GM21528 (cell line): Measurements from ENCODE around the gene KRTAP4-1.
"Not testable (repeated sequence)": the region's sequence is repeated elsewhere in the genome, so short reads cannot be mapped to it uniquely, and the experiment has no call there.

Experiments
- ATAC-seq: cut with Tn5 transposase; IDR thresholded peaks from one replicate; pipeline ENCODE4 v1.9.1; 2021; ENCODE audit warnings: mild to moderate bottlenecking, moderate library complexity; ENCODE audit not compliant: unreplicated experiment, low FRiP score

Gene KRTAP4-1

DNA sequence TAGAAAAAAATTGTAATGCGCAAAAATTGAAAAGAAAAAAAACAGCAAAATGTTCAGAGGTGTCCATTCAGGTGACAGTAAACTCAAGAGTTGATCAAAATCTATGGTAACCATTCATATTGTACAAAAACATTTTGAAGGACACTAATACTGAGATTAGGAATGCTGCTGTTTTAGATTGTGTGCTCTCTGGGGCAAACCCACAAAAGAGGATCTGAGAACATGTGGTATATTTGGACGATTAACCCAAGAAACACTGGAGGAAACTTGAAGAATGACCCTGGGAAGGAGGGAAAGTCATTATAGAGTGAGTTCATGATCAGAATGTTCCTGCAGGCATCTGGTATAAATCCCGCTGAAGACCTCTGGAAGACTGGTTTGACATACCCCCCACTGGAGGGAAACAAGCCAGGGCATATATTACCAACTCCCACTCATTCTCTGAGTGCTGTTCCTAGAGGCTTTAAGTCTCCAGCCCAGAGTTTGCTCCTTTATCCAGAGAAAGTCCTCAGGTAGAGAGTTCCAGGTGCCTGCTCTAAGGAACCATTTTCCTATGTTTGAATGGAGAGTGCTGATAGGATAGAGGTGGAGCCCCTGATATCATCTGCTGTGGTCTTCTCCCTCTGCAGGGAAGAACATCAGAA is 7.8 kb downstream of the KRTAP4-1 start:
- no peak for ATAC-seq

DNA sequence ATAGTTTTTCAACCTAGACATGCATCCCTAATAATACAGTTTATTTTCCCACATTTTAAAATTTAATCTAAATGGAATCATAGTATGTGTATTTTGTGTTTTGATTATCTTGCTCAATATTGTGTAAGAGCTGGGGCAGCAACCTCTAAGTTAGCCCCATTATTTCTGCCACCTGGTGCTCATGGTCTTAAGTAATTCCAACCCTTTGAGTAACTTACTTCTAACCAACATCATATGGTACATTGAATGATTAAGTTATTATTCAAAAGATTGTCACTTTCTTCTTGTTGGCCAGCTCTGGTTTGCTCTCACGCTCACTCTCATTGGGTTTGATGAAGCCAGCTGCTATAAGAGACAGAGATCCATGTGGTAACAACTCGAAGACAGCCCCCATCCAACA is 12.8 kb downstream of the KRTAP4-1 start:
- ATAC-seq, result no peak

DNA sequence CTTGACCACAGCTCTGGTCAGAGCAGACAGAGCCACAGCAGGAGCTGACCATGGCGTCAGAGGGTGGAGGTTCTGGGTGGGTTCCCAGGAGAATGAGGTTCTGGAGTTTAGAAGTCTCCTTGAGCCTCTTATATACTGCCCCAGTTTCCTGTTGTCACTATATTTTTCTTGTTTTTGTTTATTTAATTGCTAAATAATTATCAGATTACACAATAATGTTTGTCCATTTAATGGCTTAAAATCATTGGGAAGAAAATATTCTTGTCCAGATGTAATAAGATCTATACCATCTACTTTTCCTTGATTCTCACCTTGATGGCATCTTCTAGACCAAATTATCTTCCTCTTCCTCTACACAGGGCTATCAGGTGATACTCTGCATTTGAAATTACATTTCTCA is 16.6 kb downstream of the KRTAP4-1 start, which contains the start of gene KRTAP4-3:
Gene KRTAP4-3, minus strand, starts transcription at position 101 of the 400 bp plus-strand sequence. Its CDS starts 49 bp downstream, at position 52.
- ATAC-seq, result no peak

DNA sequence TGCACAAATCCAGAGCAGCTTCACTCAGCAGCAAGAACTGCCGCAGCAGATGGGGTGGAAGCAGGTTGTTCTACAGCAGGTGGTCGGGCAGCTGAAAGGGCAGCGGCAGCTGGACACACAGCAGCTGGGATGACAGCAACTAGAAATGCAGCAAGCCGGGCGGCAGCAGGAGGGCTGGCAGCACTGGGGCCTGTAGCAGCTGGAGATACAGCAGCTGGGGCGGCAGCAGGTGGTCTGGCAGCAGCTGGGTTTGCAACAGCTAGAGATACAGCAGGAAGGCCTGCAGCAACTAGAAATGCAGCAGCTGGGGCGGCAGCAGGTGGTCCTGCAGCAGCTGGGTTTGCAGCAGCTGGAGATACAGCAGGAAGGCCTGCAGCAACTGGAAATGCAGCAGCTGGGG is 17.1 kb downstream of the KRTAP4-1 start:
- ATAC-seq, result no peak

DNA sequence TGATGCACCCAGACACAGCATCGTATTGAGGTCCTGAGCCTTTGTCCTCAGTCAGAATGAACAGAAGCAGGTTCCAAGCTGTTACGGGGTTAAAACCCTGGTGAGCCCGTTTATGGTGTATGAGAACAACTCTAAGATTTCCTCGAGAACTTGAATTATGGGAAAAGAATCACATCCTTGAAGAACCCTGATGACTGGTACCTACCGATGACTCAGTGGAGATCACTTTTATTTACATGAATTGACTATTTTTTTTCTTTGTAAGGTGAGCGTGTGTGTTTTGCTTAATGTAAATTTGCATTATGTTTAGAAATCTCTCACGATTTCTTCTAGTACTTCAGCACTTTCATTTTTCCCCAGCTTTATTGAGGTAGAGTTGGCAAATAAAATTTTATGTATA is 20.9 kb downstream of the KRTAP4-1 start:
- ATAC-seq, result no peak

DNA sequence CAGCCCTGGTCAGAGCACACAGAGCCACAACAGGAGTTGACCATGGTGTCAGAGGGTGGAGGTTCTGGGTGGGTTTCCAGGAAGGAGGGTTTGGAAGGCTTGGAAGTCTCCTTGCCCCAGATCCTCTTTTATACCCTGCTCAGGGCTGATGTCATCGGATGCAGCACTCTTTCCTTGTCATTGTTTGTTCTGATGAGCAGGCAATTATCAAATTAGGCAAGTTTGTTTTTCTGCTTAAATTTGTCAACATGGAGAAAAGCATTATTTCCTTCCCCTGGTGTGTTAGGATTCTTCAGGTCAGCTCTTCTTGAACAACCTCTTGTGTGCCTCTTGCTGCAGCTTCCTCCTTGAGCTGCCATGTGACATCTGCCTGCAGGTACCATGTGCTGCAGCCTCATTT is 24.1 kb downstream of the KRTAP4-1 start, which contains the start of gene KRTAP4-4:
Gene KRTAP4-4, minus strand, starts transcription at position 101 of the 400 bp plus-strand sequence. Its CDS starts 57 bp downstream, at position 44.
- ATAC-seq, result no peak

DNA sequence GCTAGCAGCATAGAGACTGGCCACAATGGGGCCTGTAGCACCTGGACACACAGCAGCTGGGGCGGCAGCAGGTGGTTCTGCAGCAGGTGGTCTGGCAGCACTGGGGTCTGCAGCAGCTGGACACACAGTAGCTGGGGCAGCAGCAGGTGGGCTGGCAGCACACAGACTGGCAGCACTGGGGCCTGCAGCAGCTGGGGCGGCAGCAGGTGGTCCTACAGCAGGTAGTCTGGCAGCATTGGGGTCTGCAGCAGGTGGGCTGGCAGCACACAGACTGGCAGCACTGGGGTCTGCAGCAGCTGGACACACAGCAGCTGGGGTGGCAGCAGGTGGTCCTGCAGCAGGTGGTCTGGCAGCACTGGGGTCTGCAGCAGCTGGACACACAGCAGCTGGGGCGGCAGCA is 24.5 kb downstream of the KRTAP4-1 start:
- not testable (repeated sequence) for ATAC-seq

DNA sequence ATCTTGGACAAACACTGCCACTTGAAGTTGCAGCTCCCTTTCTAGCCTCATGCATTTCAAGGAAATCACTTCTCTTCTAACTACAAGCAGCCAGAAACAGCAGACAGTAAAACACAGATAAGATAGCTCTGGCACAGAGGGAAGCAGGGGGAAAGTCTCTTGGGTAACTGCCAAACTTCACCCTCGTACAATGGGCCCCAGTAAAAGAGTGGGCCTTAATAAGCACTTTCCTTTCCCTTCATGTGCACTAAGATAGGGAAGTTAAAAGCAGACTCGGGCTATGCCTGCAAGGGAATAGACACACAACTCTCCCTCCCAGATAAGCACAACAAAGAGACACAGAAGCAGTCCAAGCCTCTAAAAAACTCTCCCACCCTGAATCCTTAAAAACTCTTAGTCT is 30.9 kb downstream of the KRTAP4-1 start:
- ATAC-seq, result no peak

DNA sequence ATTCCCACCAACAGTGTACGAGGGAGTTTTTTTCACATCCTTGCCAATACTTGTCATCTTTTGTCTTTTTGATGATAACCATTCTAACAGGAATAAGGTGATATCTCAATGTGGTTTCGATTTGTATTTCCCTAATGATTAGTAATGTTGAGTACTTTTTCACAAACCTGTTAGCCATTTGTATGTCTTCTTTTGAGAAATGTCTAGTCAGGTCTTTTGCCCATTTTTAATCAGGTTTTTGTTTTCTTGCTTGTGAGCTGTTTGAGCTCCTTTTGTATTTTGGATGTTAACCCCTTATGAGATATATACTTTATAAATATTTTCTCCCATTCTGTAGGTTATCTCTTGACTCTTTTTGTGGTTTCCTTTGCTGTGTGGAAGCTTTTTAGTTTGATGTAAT is 33.2 kb downstream of the KRTAP4-1 start:
- ATAC-seq, result no peak

DNA sequence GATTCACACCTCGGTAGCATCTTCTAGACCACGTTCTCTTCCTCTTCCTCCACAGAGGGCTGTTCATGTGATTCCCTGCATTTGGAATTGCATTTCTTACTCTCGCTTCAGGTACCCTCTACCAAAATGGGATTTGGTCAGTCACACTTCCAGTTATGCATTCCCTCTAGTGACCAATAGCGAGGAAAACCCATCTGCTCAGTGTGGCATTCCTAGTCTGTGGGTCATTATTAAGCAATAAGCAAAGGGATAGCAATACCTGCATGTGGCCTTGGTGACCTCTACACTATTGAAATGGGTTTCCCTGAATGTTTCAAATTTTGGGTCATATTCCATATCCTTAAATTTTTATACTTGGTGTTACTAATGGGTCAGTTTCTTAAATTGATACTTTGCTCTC is 34.7 kb downstream of the KRTAP4-1 start:
- ATAC-seq, result no peak

DNA sequence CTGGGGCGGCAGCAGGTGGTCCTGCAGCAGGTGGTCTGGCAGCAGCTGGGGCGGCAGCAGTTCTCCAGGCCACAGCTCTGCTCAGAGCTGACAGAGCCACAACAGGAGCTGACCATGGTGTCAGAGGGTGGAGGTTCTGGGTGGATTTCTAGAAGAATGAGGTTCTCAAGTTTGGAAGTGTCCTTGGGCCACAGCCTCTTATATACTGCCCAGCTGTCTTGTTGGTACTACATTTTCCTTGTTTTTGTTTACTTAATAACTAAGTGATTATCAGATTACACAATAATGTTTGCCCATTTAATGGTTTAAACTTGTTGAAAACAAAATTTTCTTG is 35.1 kb downstream of the KRTAP4-1 start, which contains the start of gene KRTAP4-5:
Gene KRTAP4-5, minus strand, starts transcription at position 174 of the 334 bp plus-strand sequence. Its CDS starts 58 bp downstream, at position 116.
- ATAC-seq, result no peak

DNA sequence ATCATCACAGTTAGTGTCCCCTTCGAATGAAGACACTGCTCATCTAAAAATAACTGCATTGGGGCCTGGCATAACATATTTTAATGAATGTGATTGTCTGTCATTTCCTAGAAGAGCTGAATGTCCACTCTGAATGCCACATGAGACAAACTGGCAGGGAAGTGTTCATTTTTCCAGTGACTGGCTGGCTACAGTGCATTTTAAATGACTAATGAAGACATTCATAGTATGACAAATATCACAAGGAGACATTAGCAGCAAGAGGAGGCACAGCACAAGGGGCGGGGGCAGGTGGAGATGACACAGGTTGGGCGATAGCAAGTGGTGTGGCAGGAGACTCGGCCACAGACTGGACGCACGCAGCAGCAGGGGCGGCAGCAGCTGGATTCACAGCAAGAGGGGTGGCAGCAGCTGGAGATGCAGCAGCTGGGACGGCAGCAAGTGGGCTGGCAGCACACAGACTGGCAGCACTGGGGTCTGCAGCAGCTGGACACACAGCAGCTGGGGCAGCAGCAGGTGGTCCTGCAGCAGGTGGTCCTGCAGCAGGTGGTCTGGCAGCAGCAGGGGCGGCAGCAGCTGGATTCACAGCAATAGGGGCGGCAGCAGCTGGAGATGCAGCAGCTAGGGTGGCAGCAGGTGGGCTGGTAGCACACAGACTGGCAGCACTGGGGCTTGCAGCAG is 35.6 kb downstream of the KRTAP4-1 start:
- not testable (repeated sequence) for ATAC-seq

DNA sequence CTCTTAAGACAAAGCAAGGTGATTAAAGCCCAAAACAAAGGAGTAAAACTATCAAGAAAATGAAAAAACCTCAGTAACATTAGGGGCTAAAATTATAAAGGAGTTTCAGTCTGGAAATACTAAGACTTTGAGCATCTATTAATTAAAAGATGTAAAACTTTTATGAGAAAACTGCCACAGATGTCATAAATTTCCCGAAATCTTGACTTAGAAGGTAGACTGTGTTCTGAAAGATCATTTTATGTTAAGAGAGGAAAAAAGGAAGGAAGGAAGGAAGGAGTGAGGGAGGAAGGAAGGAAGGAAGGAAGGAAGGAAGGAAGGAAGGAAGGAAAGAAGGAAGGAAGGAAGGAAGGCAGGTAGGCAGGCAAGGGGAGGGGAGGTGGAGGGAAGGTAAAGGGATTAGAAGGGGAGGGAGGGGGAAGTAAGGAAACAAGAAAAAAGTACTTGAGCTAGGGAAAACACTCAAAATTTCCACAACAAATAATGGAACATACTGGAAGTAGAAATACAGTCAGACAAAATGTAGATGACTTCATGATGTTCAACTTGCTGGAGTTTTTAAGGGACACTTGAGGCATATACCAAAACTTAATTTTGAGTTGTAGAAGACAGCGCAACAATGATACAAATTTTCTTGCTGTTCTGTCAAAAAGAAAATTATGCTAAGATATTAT is 37.0 kb downstream of the KRTAP4-1 start:
- no peak for ATAC-seq

DNA sequence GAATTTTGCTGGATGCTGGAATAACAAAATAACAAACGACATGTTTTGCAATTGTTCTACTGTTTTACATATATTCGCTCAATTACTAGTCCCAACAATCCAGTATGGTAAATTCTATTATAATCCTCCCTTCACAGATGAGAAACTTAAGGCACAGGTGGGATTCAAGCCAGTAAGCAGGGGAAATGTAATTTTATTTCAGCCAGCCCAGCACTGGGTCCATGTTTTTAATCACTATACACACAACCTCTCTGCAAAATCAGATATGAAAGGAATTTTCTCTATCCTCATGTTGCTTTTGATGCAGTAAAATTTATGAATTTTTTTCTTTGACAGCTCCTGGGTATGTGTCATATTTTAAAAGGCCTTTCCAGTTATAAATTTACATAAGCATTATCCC is 39.5 kb downstream of the KRTAP4-1 start:
- no peak for ATAC-seq

DNA sequence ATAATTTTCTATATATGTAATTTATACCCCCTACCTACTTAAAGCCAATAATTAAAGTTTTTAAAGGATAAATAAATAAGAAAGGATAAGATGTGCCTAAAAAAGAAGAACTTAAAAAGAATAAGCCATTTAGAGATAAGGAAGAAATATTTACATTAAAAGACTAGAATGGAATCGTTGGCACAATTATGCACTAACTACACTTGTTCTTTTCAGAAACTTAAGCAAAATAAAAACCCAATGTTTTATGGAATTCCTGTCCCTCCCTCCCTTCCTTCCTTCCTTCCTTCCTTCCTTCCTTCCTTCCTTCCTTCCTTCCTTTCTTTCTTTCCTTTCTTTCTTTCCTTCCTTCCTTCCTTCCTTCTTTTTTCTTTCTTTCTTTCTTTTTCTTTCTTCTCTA is 39.9 kb downstream of the KRTAP4-1 start:
- no peak for ATAC-seq

DNA sequence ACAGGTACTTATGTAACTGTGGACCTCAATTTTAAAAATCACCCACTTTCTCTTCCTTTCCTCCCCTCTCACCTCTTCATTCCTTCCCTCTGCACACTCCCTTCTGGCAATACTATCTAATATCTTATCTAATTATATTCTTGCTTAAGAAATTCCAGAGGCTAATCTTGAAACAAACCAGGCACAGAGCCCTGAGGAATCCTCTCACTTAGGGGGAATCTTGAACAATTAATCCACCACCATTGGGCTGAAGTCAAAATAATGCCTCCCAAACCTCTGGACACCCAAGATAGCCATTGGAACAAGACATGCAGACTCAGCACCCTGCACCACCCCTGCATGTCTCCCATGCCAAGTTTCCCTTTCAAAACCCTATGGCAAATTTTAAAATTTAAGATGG is 43.4 kb downstream of the KRTAP4-1 start:
- no peak for ATAC-seq

DNA sequence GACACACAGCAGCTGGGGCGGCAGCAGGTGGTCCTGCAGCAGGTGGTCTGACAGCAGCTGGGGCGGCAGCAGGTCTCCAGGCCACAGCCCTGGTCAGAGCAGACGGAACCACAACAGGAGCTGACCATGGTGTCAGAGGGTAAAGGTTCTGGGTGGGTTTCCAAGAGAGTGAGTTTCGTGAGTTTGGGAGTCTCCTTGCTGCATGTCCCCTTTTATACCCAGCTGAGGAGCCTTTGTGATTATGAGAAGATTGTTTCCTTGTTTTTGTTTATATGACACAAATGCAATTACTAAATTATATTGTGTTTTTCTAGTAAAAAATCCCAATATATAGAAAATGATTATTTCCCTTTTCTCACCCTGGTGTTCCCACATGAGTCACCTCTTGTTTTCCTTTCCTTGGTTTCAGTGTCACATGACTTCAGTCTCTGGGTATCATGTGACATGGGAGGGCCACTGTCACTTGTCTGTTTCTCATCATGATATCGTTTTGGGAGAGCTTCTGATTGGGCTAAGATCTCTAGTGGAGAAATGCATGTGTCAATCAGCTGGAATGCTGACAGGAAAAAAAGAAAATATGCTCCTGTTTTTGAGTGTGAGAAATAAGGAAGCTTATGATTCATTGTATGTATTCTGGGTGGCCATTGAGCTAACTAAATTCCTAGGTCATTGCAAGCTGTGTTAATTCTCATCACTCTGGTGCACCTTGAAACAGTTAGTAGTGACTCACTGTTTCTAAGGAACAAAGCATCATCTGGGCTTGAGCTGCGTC is 44.2 kb downstream of the KRTAP4-1 start, which contains the start of gene KRTAP4-6:
Gene KRTAP4-6, minus strand, starts transcription at position 185 of the 772 bp plus-strand sequence. Its CDS starts 57 bp downstream, at position 128.
- no peak for ATAC-seq

DNA sequence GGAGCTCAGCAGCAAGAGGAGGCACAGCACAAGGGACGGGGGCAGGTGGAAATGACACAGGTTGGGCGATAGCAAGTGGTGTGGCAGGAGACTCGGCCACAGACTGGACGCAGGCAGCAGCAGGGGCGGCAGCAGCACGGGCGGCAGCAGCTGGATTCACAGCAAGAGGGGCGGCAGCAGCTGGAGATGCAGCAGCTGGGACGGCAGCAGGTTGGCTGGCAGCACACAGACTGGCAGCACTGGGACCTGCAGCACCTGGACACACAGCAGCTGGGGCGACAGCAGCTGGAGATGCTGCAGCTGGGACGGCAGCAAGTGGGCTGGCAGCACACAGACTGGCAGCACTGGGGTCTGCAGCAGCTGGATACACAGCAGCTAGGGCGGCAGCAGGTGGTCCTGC is 44.8 kb downstream of the KRTAP4-1 start:
- ATAC-seq, result not testable (repeated sequence)
